Cardiac muscle cell (in vitro differentiated cells and primary cell): ENCODE results near the gene SWAP70. TPM values are rescaled to one million over a fixed set of nuclear protein-coding genes. Genes with fewer than 3 reads are reported as not detected.

ENCODE experiments used
- DNase-seq, 2 donors: peaks; one replicate each; pipeline versions ENCODE4 v3.0.0 to v3.0.0-alpha.2; 2010 to 2017; ENCODE audit warnings: low read depth in 1 of 2, low spot score in 1 of 2
- H3K27ac ChIP-seq: fragments of 200-600 bp; sonication (generic); 2 replicates; pipeline ENCODE4 v1.5.1; 2016
- H3K27me3 ChIP-seq: fragments of 200-600 bp; sonication (generic); 2 replicates; pipeline ENCODE4 v1.6.0; 2016; ENCODE audit warnings: control low read depth
- H3K36me3 ChIP-seq: fragments of 200-600 bp; sonication (generic); 2 replicates; pipeline ENCODE4 v1.5.1; 2016; ENCODE audit warnings: control low read depth
- H3K4me1 ChIP-seq: fragments of 200-600 bp; sonication (generic); 2 replicates; pipeline ENCODE4 v1.8.1; 2017; ENCODE audit warnings: low read depth, mild to moderate bottlenecking, mixed run types
- H3K4me3 ChIP-seq: fragments of 200-600 bp; sonication (generic); 2 replicates; pipeline ENCODE4 v1.5.1; 2016; ENCODE audit warnings: mild to moderate bottlenecking
- H3K9me3 ChIP-seq: fragments of 200-600 bp; sonication (generic); 2 replicates; pipeline ENCODE4 v1.5.1; 2017; ENCODE audit warnings: low read depth, mild to moderate bottlenecking, control low read depth
- polyA plus RNA-seq: library from polyadenylated mRNA; unstranded; fragments of >200 nt; fragmentation: Nextera tagmentation; extraction: Ambion mirVana; gene quantifications from 2 replicates; pipeline ENCODE4 v1.2.1, GENCODE V29; 2016
- total RNA-seq: library from RNA; depleted of rRNA; stranded (reverse); fragments of >200 nt; gene quantifications from 2 replicates; pipeline ENCODE4 v1.2.3, GENCODE V29; 2016
- TF ChIP-seq, protein P1 (sequence below): IDR thresholded peaks from 2 replicates; pipeline ENCODE4 v1.5.1; 2012; ENCODE audit warnings: low read depth, mild to moderate bottlenecking, low read length

The SWAP70 gene
- total RNA-seq (7.5 and 10.9 TPM in 2 replicates), polyA plus RNA-seq (11.1 and 15.5 TPM in 2 replicates)

DNA sequence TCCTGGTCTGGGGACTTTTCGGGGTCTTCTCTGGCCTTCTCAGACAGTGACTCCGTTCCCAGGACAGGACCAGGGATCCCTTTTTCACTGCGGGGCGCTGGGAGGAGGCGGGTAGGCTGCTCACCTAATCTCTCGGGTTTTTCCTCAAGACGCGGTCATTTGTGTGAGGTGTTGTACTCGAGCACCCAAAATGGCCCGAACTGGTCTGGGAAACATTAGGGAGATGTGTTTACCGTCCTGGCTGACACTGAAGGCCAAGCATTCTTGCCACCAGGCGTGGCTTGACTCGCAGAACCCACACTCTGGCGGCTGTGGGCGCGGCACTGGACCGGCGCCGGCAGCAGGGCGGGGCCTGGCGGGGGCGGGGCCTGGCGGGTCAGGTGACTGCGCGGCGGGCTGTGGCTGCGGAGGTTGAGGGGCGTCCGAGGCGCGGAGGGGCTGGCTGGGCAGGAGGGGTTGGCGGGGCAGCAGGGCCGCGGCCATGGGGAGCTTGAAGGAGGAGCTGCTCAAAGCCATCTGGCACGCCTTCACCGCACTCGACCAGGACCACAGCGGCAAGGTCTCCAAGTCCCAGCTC, at the start of gene SWAP70:
SWAP70 (plus strand) TSS at position 379 of the 577 bp plus-strand sequence; CDS start at position 482, 103 bp downstream.
- DNase-seq, result peak; percentile 90 to 92
- Histone ChIP-seq H3K9me3 (no peaks in the 10 kb centered on the region), H3K4me1 (no peaks in the 10 kb centered on the region), H3K36me3 (no peaks in the 10 kb centered on the region), H3K4me3 (peak within 1 kb of the TSS; percentile 77), H3K27ac (peak within 1 kb of the TSS; percentile 69), H3K27me3 (no peaks in the 10 kb centered on the region)
- TF ChIP-seq, protein P1, sequence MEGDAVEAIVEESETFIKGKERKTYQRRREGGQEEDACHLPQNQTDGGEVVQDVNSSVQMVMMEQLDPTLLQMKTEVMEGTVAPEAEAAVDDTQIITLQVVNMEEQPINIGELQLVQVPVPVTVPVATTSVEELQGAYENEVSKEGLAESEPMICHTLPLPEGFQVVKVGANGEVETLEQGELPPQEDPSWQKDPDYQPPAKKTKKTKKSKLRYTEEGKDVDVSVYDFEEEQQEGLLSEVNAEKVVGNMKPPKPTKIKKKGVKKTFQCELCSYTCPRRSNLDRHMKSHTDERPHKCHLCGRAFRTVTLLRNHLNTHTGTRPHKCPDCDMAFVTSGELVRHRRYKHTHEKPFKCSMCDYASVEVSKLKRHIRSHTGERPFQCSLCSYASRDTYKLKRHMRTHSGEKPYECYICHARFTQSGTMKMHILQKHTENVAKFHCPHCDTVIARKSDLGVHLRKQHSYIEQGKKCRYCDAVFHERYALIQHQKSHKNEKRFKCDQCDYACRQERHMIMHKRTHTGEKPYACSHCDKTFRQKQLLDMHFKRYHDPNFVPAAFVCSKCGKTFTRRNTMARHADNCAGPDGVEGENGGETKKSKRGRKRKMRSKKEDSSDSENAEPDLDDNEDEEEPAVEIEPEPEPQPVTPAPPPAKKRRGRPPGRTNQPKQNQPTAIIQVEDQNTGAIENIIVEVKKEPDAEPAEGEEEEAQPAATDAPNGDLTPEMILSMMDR, result peak; percentile 37

DNA sequence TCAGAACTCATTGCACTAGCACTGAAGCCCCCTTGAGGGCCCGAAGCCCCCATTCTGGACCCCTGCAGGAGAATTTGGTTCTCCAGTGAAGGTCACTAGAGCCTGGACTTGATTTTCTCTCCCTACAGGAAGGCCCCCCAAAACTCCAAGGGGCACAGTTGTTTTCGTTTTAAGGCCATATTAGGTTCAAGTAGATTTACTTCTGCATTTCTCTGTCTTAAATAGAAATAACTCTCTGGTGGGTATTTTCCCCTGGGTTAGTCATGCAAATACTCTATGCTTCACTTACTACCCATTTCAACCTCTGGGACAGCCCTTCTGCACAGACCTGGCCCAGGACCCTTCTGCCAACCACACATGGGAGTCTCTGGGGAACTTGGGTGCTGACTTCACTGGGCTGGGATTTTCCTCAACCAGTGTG, 48.8 kb upstream of the SWAP70 start:
- no peak for DNase-seq
- Histone ChIP-seq H3K27ac (no peak overlapping the region), H3K9me3 (no peaks in the 10 kb centered on the region), H3K36me3 (no peaks in the 10 kb centered on the region), H3K27me3 (no peaks in the 10 kb centered on the region), H3K4me1 (peaks cover 4% of the 10 kb centered on the region), H3K4me3 (no peak overlapping the region)
- TF ChIP-seq, protein P1, result no peak

DNA sequence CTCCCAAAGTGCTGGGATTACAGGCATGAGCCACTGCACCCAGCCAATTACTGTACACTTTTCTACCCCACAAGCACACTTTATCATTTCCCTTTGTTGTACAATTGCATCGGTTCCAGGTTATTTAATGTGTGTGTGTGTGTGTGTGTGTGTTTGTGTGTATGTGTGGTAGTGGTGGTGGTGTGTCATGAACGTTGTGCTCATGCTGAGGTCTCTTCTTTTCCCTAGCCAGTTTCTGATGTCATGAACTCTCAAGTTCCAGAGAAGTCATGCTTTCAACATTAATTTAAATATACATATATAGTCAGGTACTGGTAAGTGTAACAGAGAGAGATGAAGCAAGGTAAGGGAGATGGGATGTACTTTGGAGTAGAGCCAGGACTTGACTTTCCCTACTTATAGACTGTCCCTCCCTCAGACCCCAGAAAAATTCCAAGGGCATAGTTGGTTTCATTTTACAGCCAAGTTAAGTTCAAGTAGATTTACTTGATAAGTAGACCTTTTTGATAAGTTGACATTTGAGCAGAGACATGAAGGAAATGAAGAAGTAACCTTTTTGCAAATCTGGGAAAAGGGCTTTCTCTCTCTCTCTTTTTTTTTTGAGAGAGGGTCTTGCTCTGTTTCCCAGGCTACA, 47.7 kb upstream of the SWAP70 start:
- DNase-seq, result peak in 1 of 2 donors; percentile 57
- H3K27ac ChIP-seq, result no peak overlapping the region
- H3K4me3 ChIP-seq, result no peak overlapping the region
- no peaks in the 10 kb centered on the region for H3K9me3 ChIP-seq
- peaks cover 4% of the 10 kb centered on the region for H3K4me1 ChIP-seq
- no peaks in the 10 kb centered on the region for H3K27me3 ChIP-seq
- H3K36me3 ChIP-seq, result no peaks in the 10 kb centered on the region
- TF ChIP-seq, protein P1, result no peak

DNA sequence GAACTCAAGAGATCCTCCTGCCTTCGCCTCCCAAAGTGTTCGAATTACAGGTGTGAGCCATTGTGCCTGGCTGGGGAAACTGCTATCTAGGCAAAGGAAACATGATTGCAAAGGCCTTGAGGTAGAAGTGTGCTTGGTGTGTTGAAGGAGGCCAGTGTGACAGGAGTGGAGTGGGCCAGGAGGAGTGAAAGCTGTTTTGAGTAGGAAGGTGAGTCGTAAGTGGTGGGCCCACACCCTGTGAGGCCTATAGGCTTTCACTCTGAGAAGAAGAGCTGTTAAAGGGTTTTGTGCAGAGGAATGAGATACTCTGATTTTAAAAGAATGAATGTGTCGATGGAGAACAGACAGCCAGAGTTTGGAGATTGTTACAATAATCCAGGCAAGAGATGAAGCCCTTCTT, 47.0 kb upstream of the SWAP70 start:
- Histone ChIP-seq H3K36me3 (no peaks in the 10 kb centered on the region), H3K27ac (peak overlapping the region; percentile 38), H3K27me3 (no peaks in the 10 kb centered on the region), H3K4me3 (no peak overlapping the region), H3K4me1 (peaks cover 4% of the 10 kb centered on the region), H3K9me3 (no peaks in the 10 kb centered on the region)
- DNase-seq, result no peak
- TF ChIP-seq, protein P1, result no peak

DNA sequence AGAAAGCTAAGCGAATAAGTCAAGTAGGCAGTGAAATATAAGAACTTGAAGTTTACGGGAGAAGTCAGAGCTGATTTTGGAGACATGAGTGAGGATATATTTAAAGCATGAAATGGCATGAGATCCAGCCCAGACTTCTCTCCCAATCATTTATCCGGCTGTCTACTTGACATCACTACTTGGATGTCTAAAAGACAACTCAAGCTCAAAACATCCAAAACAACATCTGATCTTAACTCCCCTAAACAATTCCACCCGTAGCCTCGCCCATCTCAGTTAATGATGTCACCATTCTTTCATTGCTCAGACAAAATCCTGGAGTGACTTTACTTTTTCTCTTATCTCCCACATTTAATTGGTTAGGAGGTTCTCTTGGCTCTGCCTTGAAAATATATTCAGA, 45.9 kb upstream of the SWAP70 start:
- H3K27ac ChIP-seq, result no peak overlapping the region
- H3K36me3 ChIP-seq, result no peaks in the 10 kb centered on the region
- no peak for DNase-seq
- H3K9me3 ChIP-seq, result no peaks in the 10 kb centered on the region
- TF ChIP-seq, protein P1, result no peak
- H3K4me3 ChIP-seq, result no peak overlapping the region
- H3K4me1 ChIP-seq, result peaks cover under 1% of the 10 kb centered on the region
- H3K27me3 ChIP-seq, result no peaks in the 10 kb centered on the region
